ENCODE data around the gene ZNF689. TPM values are rescaled to one million over a fixed set of nuclear protein-coding genes. Genes with fewer than 3 reads are reported as not detected.

Gene ZNF689
- total and polyA plus RNA-seq, 2 of the 13 experiments (the other 11 are each of a cell fraction or from before 2014, with no cell fraction given) = 9.7 to 19.5 TPM

DNA sequence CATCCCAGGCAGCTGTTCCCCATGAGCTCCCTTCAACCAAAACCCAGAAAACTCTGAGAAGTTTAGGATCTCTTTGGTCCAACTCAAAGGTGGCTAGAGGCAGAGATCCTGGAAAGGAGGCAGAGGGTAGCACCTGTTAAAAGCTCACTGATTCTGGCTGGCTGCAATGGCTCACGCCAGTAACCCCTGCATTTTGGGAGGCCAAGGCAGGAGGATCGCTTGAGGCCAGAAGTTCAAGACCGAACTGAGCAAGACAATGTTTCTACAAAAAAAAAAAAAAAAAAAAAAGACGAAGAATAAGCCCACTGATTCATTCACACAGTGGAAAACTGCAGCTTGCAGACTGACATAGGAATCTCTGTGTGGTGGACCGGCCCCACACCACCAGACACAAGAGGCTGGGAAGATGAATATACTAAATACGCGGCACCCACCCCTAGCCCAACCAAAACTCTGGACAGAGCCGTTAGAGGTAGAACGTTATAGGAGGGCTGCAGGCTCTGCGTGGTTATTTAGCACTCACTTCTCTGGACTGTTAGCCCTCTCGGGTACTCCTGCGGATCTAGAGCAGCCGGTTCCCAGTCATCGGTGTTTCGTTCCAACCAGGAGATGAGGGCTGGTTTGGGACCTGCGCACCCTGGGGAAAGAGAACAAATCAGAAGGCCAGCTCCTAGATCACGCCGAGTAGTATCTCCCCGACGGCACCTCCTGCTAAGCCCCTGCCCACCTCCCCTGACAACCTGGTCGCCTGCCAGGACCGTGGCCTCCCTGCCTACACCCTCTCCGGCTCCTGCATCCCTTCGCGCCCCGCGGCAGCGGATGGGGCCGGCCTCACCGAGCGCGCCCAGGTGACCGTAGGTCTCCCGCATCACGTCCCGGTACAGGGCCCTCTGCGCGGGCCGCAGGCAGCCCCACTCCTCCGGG is 925 bp downstream of the ZNF689 start:
- Histone ChIP-seq H3K36me3 (replicated peaks in 1 of 2; ENCODE audit: control insufficient read depth in 1 of 2, insufficient read depth in 2 of 2, low read length in 2 of 2) (peaks cover 11 to 27% of the 10 kb centered on the region in 2 experiments; a peak in 3 of 5 replicates), H3K79me2 (ENCODE audit: insufficient read depth, low read length) (peaks cover 18% of the 10 kb centered on the region), H4K20me1 (ENCODE audit: insufficient read depth, low read length) (no peaks in the 10 kb centered on the region), H3K4me2 (ENCODE audit: low read depth, low read length) (peak overlapping the region; percentile 98), H3K4me1 (ENCODE audit: insufficient read depth, low read length) (peaks cover 34% of the 10 kb centered on the region), H3K9me3 (ENCODE audit: low read length) (no peaks in the 10 kb centered on the region), H2AFZ (ENCODE audit: low read length) (peak overlapping the region; percentile 84), H3K27me3 (ENCODE audit: control insufficient read depth in 1 of 2, insufficient read depth in 2 of 2, low read length in 2 of 2) (no peaks in the 10 kb centered on the region; a peak in 1 of 5 replicates), H3K9ac (ENCODE audit: insufficient read depth, low read depth, low read length) (peak overlapping the region; percentile 99), H3K27ac (ENCODE audit: extremely low read length, insufficient read depth, low read length) (peak overlapping the region; percentile 92), H3K4me3 (replicated peaks in 1 of 3; ENCODE audit: insufficient read depth in 1 of 3, low read depth in 2 of 3, low read length in 3 of 3) (peak overlapping the region; percentile 80 to 96 (median 92))
- ChIA-PET POLR2A (interaction anchor here (1.1 to 3.5 kb wide), 23 partner anchors 11 to 509 kb away, joined by 3 to 46 read pairs (median 6); partner anchors contain the start of genes FBRS, KAT8, PRR14 and SEPHS2), CTCF (ENCODE audit: low intra/inter-chr PET ratio, low total read pairs) (no interaction called here)
- BruUV-seq (replicated peaks) = TSS peak; percentile 78
- FAIRE-seq (no peak), DNase-seq (ENCODE audit: low spot score) (no peak), ATAC-seq (peak; percentile 69)
- WGBS (ENCODE audit: low lambda C conversion rate) = 10% methylated on average over 39 of the region's 40 CpGs
- intact Hi-C loops (cut with micrococcal nuclease; ENCODE audit: unreplicated experiment) (no loop called here), in situ Hi-C loops (cut with HindIII; ENCODE audit: extremely low pct_ligation_motif_present, low pct_unique_long_range_greater_than_20kb) (loop anchor here (10.0 kb wide), 1 partner anchor 174 kb away; the partner anchor contains the start of gene DCTPP1)
- TF ChIP-seq MTF2 (CRISPR knock-in tag; IDR thresholded peaks at IDR 0.05; ENCODE audit: borderline replicate concordance) (peak; percentile 59; the same call in 1 of the 2 replicates), ZNF850 (CRISPR knock-in tag; conservative IDR thresholded peaks at IDR 0.05) (no peak), ZNF263 (CRISPR knock-in tag; IDR thresholded peaks at IDR 0.05) (no peak; the same call in 1 of the 2 replicates), ZNF180 (CRISPR knock-in tag; IDR thresholded peaks at IDR 0.05; ENCODE audit: borderline replicate concordance, low read depth) (no peak), ZNF101 (CRISPR knock-in tag; IDR thresholded peaks at IDR 0.05; ENCODE audit: borderline replicate concordance, low read depth) (no peak), ZMYM3 (CRISPR knock-in tag; IDR thresholded peaks at IDR 0.05) (0 out of 2 replicates have a peak, but pooled peaks have one; percentile 41), RBAK (CRISPR knock-in tag; IDR thresholded peaks at IDR 0.05) (no peak), TOPORS (CRISPR knock-in tag; IDR thresholded peaks at IDR 0.05) (no peak; the same call in 1 of the 2 replicates), HMG20A (CRISPR knock-in tag; IDR thresholded peaks at IDR 0.05; ENCODE audit: borderline replicate concordance) (no peak), NPAS2 (CRISPR knock-in tag; IDR thresholded peaks at IDR 0.05; ENCODE audit: borderline replicate concordance) (no peak), RAD21 (CRISPR knock-in tag; IDR thresholded peaks at IDR 0.05) (no peak), ZNF83 (CRISPR knock-in tag; IDR thresholded peaks at IDR 0.05; ENCODE audit: borderline replicate concordance) (no peak), CHD4 (IDR thresholded peaks at IDR 0.05; ENCODE audit: borderline replicate concordance, low read length) (0 out of 2 replicates have a peak, but pooled peaks have one; percentile 10)
- TF ChIP-seq, protein P1, sequence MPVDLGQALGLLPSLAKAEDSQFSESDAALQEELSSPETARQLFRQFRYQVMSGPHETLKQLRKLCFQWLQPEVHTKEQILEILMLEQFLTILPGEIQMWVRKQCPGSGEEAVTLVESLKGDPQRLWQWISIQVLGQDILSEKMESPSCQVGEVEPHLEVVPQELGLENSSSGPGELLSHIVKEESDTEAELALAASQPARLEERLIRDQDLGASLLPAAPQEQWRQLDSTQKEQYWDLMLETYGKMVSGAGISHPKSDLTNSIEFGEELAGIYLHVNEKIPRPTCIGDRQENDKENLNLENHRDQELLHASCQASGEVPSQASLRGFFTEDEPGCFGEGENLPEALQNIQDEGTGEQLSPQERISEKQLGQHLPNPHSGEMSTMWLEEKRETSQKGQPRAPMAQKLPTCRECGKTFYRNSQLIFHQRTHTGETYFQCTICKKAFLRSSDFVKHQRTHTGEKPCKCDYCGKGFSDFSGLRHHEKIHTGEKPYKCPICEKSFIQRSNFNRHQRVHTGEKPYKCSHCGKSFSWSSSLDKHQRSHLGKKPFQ (CRISPR knock-in tag; IDR thresholded peaks at IDR 0.05; ENCODE audit: insufficient replicate concordance) = no peak
- TF ChIP-seq, protein P2, sequence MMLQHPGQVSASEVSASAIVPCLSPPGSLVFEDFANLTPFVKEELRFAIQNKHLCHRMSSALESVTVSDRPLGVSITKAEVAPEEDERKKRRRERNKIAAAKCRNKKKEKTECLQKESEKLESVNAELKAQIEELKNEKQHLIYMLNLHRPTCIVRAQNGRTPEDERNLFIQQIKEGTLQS (CRISPR knock-in tag; IDR thresholded peaks at IDR 0.05) = peak; percentile 13; the same call in 1 of the 2 replicates
- TF ChIP-seq, protein P3, sequence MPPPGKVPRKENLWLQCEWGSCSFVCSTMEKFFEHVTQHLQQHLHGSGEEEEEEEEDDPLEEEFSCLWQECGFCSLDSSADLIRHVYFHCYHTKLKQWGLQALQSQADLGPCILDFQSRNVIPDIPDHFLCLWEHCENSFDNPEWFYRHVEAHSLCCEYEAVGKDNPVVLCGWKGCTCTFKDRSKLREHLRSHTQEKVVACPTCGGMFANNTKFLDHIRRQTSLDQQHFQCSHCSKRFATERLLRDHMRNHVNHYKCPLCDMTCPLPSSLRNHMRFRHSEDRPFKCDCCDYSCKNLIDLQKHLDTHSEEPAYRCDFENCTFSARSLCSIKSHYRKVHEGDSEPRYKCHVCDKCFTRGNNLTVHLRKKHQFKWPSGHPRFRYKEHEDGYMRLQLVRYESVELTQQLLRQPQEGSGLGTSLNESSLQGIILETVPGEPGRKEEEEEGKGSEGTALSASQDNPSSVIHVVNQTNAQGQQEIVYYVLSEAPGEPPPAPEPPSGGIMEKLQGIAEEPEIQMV (CRISPR knock-in tag; IDR thresholded peaks at IDR 0.05; ENCODE audit: low read depth) = peak; percentile 29; the same call in 1 of the 2 replicates
- TF ChIP-seq, protein P4, sequence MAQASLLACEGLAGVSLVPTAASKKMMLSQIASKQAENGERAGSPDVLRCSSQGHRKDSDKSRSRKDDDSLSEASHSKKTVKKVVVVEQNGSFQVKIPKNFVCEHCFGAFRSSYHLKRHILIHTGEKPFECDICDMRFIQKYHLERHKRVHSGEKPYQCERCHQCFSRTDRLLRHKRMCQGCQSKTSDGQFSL (CRISPR knock-in tag; IDR thresholded peaks at IDR 0.05) = peak; percentile 21
- TF ChIP-seq, protein P5, sequence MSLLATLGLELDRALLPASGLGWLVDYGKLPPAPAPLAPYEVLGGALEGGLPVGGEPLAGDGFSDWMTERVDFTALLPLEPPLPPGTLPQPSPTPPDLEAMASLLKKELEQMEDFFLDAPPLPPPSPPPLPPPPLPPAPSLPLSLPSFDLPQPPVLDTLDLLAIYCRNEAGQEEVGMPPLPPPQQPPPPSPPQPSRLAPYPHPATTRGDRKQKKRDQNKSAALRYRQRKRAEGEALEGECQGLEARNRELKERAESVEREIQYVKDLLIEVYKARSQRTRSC (CRISPR knock-in tag; IDR thresholded peaks at IDR 0.05; ENCODE audit: low read depth) = peak; percentile 43; the same call in 1 of the 2 replicates

All from HepG2 (cell line).